Spleen (tissue), 7 donors: ENCODE results near the gene MCL1.

Source experiments
- CTCF ChIP-seq, 11 experiments: fragments of 200-600 bp in 7 of 11; fragments of 450-650 bp in 4 of 11; sonication (generic) in 4 of 11; IDR thresholded peaks in 8 of 11; conservative IDR thresholded peaks in 3 of 11; 1 replicate in 7 of 11; 2 replicates in 4 of 11; pipeline versions ENCODE4 v1.4.0 to v1.8.0; 2016 to 2021; ENCODE audit warnings: antibody characterized with exemption in 11 of 11, inconsistent platforms in 4 of 11, mild to moderate bottlenecking in 1 of 11
- POLR2A ChIP-seq, 3 donors: fragments of 450-650 bp; IDR thresholded peaks; one replicate each; pipeline ENCODE4 v1.5.1; 2017; ENCODE audit warnings: antibody characterized with exemption in 3 of 3, mild to moderate bottlenecking in 1 of 3
- POLR2AphosphoS5 ChIP-seq, 3 donors: sonication (generic); formaldehyde crosslinking; IDR thresholded peaks; one replicate each; pipeline ENCODE4 v1.5.1; 2017; ENCODE audit warnings: antibody characterized with exemption in 3 of 3
- donor health status: DM: no; HTN: no; CAD: no; lungs with moderate emphysema.
- donor health status: DM: no; HTN: no; CAD: no.
- donor health status: DM: no; HTN: no; CAD: no.

GRCh38 chr1:150566589-150567340 lies 12.6 kb downstream of the MCL1 start:
- TF ChIP-seq CTCF (IDR thresholded peaks at IDR 0.05 in 8 of 11, conservative IDR thresholded peaks at IDR 0.05 in 3 of 11) (no peak), POLR2A (IDR thresholded peaks at IDR 0.05) (no peak), POLR2AphosphoS5 (IDR thresholded peaks at IDR 0.05) (peak in 2 of 3 donors; percentile 26 to 33)
